ENCODE measurements around the gene FAM162A. TPM values are rescaled to one million over a fixed set of nuclear protein-coding genes. Genes with fewer than 3 reads are reported as not detected.

FAM162A gene
- total RNA-seq, 6 experiments from 2014 or later: 26.9 to 57.0 (median 51.5) TPM

- no peaks in the 10 kb centered on the region for H3K27me3 ChIP-seq
- DNase-seq (no peak), ATAC-seq (peak; percentile 77 to 88 (median 86))
- H3K27ac ChIP-seq: peak overlapping the region; percentile 43 to 74 (median 66)
- intact Hi-C loops (cut with DNase I): no loop called here
- peaks cover 0 to 43% (median 19%) of the 10 kb centered on the region in 4 donors for H3K4me1 ChIP-seq
- peaks cover 0 to 19% (median 5%) of the 10 kb centered on the region in 4 donors for H3K36me3 ChIP-seq
- TF ChIP-seq POLR2A (IDR thresholded peaks at IDR 0.05) (no peak), CTCF (IDR thresholded peaks at IDR 0.05) (no peak)
- H3K4me3 ChIP-seq: no peak overlapping the region
- WGBS (ENCODE audit: insufficient coverage, low coverage, low lambda C conversion rate, missing lambda C conversion rate): 18% methylated on average over 3 of the region's 3 CpGs
- H3K9me3 ChIP-seq: no peaks in the 10 kb centered on the region
Measured at GRCh38 chr3:122461806-122462205, 77.8 kb downstream of the FAM162A start.

Small RNAs within 50 kb of the gene (small RNA-seq; reads per million reads assigned to genes)
- gene AC083798.1: 0 reads per million in 2 experiments

Other genes with a start within 250 kb of the FAM162A start
- under 1 TPM in 5 of 6 experiments, not detected in 1; 0.06 to 0.16 (median 0.13) TPM for gene CASR, start 200.5 kb upstream of the FAM162A start, total RNA-seq
- 10 to 100 TPM in 3 of 6 experiments, 1 to 10 TPM in 3; 4.2 to 19.3 (median 8.6) TPM for gene CSTA, start 58.9 kb upstream of the FAM162A start, total RNA-seq
- gene MIX23, start 951 bp upstream of the FAM162A start, total RNA-seq: 10 to 100 TPM; 21.3 to 36.0 (median 27.1) TPM
- 1 to 10 TPM; 1.4 to 4.0 (median 2.1) TPM for gene WDR5B, start 31.9 kb downstream of the FAM162A start, total RNA-seq
- 10 to 100 TPM; 33.7 to 61.3 (median 51.2) TPM for gene KPNA1, start 130.8 kb downstream of the FAM162A start, total RNA-seq
- gene PARP9, start 180.1 kb downstream of the FAM162A start, total RNA-seq: 10 to 100 TPM; 35.5 to 64.7 (median 42.5) TPM
- gene DTX3L, start 180.2 kb downstream of the FAM162A start, total RNA-seq: 10 to 100 TPM; 31.3 to 63.7 (median 38.4) TPM
- 1 to 10 TPM in 4 of 6 experiments, under 1 TPM in 2; 0.37 to 1.5 (median 1.3) TPM for gene PARP15, start 193.5 kb downstream of the FAM162A start, total RNA-seq

All from right lobe of liver (tissue), 6 donors.